Heart left ventricle (tissue), 13 donors: ENCODE results near the gene RPAP3.

Experiments used
- CTCF ChIP-seq, 12 donors: fragments of 200-600 bp; sonication (generic) in 4 of 12; IDR thresholded peaks; one replicate each; pipeline versions ENCODE4 v1.5.0 to v1.8.0; 2018 to 2022; ENCODE audit warnings: antibody characterized with exemption in 12 of 12, mild to moderate bottlenecking in 5 of 12
- POLR2A ChIP-seq, 2 donors: fragments of 450-650 bp; IDR thresholded peaks; one replicate each; pipeline ENCODE4 v1.6.1; 2017; ENCODE audit warnings: antibody characterized with exemption in 2 of 2, mild to moderate bottlenecking in 2 of 2, moderate library complexity in 2 of 2
- donor health status: ischemic (EF 13 %, LVEDD 7.1; RV severe dilation, severe dysfunction).
- donor health status: DM: no; HTN: yes; CAD: no.
- donor health status: DM: no; HTN: no; CAD: no.
- donor health status: ischemic (EF 25% LVEDD 6.9; RV normal size, moderate dysfunction).
- donor health status: ischemic (EF 25% LVEDD 5.7; RV mildly dilated, moderate dysfunction).
- donor health status: ischemic (EF 35%, LVEDD 5.7; RV mildly dilated, moderate dysfunction).
- donor health status: nonischemic (EF 11% LVEDD 7.7; RV severe dilation, severe dysfunction).
- donor health status: DM: yes; HTN: yes; CAD: no.
- donor health status: PGD.
- donor health status: ischemic (EF 29% LVEDD 5.4; RV normal size, mild dysfunction).
- donor health status: nonischemic (EF 23%, LVEDD 6.1; RV moderate dilation, normal function).

- TF ChIP-seq POLR2A (IDR thresholded peaks at IDR 0.05) (no peak), CTCF (IDR thresholded peaks at IDR 0.05) (no peak)
Measured at GRCh38 chr12:47687636-47688035, 18.2 kb downstream of the RPAP3 start.
